Nephron (organoid): ENCODE results near the gene SLC11A1.

Source experiments
- H3K27ac Mint-ChIP-seq, 3 experiments: 2 replicates each; pipeline ENCODE4 v1.8.0; 2020; ENCODE audit warnings: mixed read lengths in 3 of 3, mild to moderate bottlenecking in 2 of 3, moderate library complexity in 1 of 3
- H3K27me3 Mint-ChIP-seq: 2 replicates; pipeline ENCODE4 v1.8.0; 2021; ENCODE audit warnings: low read depth, mild to moderate bottlenecking, moderate library complexity, mixed read lengths
- H3K36me3 Mint-ChIP-seq: 2 replicates; pipeline ENCODE4 v1.8.0; 2020; ENCODE audit warnings: low read depth, mixed read lengths
- H3K4me1 Mint-ChIP-seq: 2 replicates; pipeline ENCODE4 v1.8.0; 2020; ENCODE audit warnings: mixed read lengths
- H3K4me3 Mint-ChIP-seq, 3 experiments: 2 replicates each; pipeline ENCODE4 v1.8.0; 2020; ENCODE audit warnings: mild to moderate bottlenecking in 3 of 3, mixed read lengths in 3 of 3, moderate library complexity in 2 of 3
- H3K9me3 Mint-ChIP-seq: 2 replicates; pipeline ENCODE4 v1.8.0; 2020; ENCODE audit warnings: mixed read lengths
- CTCF ChIP-seq, 3 experiments: fragments of 200-600 bp; sonication (generic); IDR thresholded peaks; one replicate each; pipeline ENCODE4 v1.5.0; 2021; ENCODE audit warnings: antibody characterized with exemption in 3 of 3; ENCODE audit not compliant: unreplicated experiment in 3 of 3

Gene SLC11A1

DNA sequence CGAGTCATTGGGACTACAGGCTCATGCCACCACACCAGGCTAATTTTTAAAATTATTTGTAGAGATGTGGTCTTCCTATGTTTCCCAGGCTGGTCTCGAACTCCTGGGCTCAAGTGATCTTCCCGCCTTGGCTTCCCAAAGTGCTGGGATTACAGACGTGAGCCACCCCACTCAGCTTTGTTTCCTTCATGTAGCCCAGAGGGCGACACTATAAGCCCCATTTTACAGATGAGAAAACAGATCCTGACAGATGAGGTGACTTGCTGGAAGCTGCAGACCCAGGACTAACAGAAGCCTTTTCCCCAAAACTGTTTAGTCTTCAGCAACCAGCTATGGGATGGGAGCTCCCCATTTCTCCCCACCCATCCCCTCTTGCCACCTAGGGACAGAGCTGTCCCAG is 10.4 kb downstream of the SLC11A1 start:
- Mint-ChIP-seq H3K27me3 (peaks cover 14% of the 10 kb centered on the region), H3K9me3 (no peaks in the 10 kb centered on the region), H3K36me3 (no peaks in the 10 kb centered on the region), H3K27ac (no peak overlapping the region), H3K4me1 (peaks cover 17% of the 10 kb centered on the region), H3K4me3 (no peak overlapping the region)
- TF ChIP-seq CTCF (IDR thresholded peaks at IDR 0.05; ENCODE audit: unreplicated experiment in 3 of 3), result no peak

GRCh38 chr2:218392891-218393462 is 10.9 kb downstream of the SLC11A1 start:
- H3K27ac Mint-ChIP-seq, result no peak overlapping the region
- H3K4me1 Mint-ChIP-seq, result peaks cover 23% of the 10 kb centered on the region
- H3K4me3 Mint-ChIP-seq, result no peak overlapping the region
- no peak for TF ChIP-seq CTCF (IDR thresholded peaks at IDR 0.05; ENCODE audit: unreplicated experiment in 3 of 3)
- H3K36me3 Mint-ChIP-seq, result no peaks in the 10 kb centered on the region
- peaks cover 20% of the 10 kb centered on the region for H3K27me3 Mint-ChIP-seq
- H3K9me3 Mint-ChIP-seq, result no peaks in the 10 kb centered on the region

GRCh38 chr2:218393750-218394290 is 11.7 kb downstream of the SLC11A1 start:
- TF ChIP-seq CTCF (IDR thresholded peaks at IDR 0.05; ENCODE audit: unreplicated experiment in 3 of 3), result no peak
- no peaks in the 10 kb centered on the region for H3K36me3 Mint-ChIP-seq
- peak overlapping the region in 2 of 3 experiments; percentile 19 to 34 for H3K4me3 Mint-ChIP-seq
- H3K27me3 Mint-ChIP-seq, result peaks cover 22% of the 10 kb centered on the region
- H3K9me3 Mint-ChIP-seq, result no peaks in the 10 kb centered on the region
- H3K27ac Mint-ChIP-seq, result peak overlapping the region in 2 of 3 experiments; percentile 33 to 44
- peaks cover 23% of the 10 kb centered on the region for H3K4me1 Mint-ChIP-seq

DNA sequence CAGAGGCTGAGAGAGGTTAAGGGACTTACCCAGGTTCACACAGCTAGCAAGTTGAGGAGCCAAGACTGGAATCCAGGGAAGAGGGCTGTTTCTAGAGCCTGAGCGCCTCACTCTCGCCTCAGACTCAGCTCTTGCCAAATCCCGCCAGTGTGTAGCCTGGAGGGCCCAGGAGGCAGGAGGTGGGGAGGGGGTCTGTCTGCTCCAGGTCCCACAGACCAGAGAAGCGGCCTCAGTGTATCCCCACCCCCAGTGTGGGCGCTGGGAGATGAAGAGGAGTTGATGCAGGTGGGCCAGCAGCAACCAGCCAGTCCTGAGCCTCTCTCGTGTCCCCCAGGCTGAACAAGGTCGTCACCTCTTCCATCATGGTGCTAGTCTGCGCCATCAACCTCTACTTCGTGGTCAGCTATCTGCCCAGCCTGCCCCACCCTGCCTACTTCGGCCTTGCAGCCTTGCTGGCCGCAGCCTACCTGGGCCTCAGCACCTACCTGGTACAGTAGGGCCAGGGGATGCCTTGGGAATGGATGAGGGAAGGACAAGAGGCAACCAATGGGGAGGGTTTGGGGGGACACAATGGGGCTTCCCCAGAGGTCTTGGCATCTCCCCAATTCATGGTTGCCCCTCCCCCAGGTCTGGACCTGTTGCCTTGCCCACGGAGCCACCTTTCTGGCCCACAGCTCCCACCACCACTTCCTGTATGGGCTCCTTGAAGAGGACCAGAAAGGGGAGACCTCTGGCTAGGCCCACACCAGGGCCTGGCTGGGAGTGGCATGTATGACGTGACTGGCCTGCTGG is 12.4 kb downstream of the SLC11A1 start:
- H3K4me1 Mint-ChIP-seq, result peaks cover 23% of the 10 kb centered on the region

DNA sequence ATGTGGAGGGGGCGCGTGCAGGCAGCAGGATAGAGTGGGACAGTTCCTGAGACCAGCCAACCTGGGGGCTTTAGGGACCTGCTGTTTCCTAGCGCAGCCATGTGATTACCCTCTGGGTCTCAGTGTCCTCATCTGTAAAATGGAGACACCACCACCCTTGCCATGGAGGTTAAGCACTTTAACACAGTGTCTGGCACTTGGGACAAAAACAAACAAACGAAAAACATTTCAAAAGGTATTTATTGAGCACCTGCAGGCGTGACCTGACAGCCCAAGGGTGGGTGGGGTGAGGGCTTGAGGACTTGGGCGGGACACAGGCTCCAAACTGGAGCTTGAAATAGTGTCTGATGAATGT is 13.0 kb downstream of the SLC11A1 start:
- H3K36me3 Mint-ChIP-seq, result no peaks in the 10 kb centered on the region
- H3K4me1 Mint-ChIP-seq, result peaks cover 23% of the 10 kb centered on the region
- H3K4me3 Mint-ChIP-seq, result peak overlapping the region; percentile 17 to 61 (median 34)
- H3K27ac Mint-ChIP-seq, result no peak overlapping the region
- no peaks in the 10 kb centered on the region for H3K9me3 Mint-ChIP-seq
- peaks cover 22% of the 10 kb centered on the region for H3K27me3 Mint-ChIP-seq
- no peak for TF ChIP-seq CTCF (IDR thresholded peaks at IDR 0.05; ENCODE audit: unreplicated experiment in 3 of 3)

More for the DNA sequence above, 12.4 kb downstream of the SLC11A1 start:
- TF ChIP-seq CTCF (IDR thresholded peaks at IDR 0.05; ENCODE audit: unreplicated experiment in 3 of 3), result no peak
- Mint-ChIP-seq H3K27me3 (peaks cover 22% of the 10 kb centered on the region), H3K36me3 (no peaks in the 10 kb centered on the region), H3K27ac (peak overlapping the region in 2 of 3 experiments; percentile 33 to 44), H3K4me3 (peak overlapping the region; percentile 27 to 61 (median 34)), H3K9me3 (no peaks in the 10 kb centered on the region)
